SK-N-SH (cell line): Measurements from ENCODE around the gene MPDZ. TPM values are rescaled to one million over a fixed set of nuclear protein-coding genes. Genes with fewer than 3 reads are reported as not detected.

ENCODE experiments used
- CTCF ChIA-PET: fragments of 300-600, 350-600 bp; formaldehyde crosslinking; extraction: SDS; loops from one replicate; lab custom pipeline; 2021; lab: Yijun Ruan, JAX
- POLR2A ChIA-PET: fragments of 350-600 bp; sonication (Branson Sonifier 250); formaldehyde crosslinking; extraction: SDS; loops from one replicate; lab custom pipeline; 2020; ENCODE audit warnings: antibody characterized with exemption, inconsistent platforms; lab: Yijun Ruan, JAX
- DNase-seq: peaks from one replicate; pipeline ENCODE4 v3.0.0; 2012
- H2AFZ ChIP-seq: fragments of 200-600 bp; sonication (generic); 2 replicates; pipeline ENCODE4 v1.8.1; 2016; ENCODE audit warnings: antibody characterized with exemption, mild to moderate bottlenecking, low read depth
- H3F3A ChIP-seq: fragments of 200-600 bp; sonication (generic); replicated peaks from 2 replicates; pipeline ENCODE3; 2016; ENCODE audit warnings: antibody characterized with exemption, mild to moderate bottlenecking; ENCODE audit not compliant: insufficient read depth
- H3K27ac ChIP-seq, 2 experiments: fragments of 200-500 bp in 1 of 2; fragments of 200-600 bp in 1 of 2; sonication (Bioruptor generic) in 1 of 2; sonication (generic), shearing (Covaris generic) in 1 of 2; 2 replicates each; pipeline versions ENCODE4 v1.5.1 to v1.6.1; 2014 to 2016; ENCODE audit warnings: low read depth in 2 of 2, inconsistent platforms in 1 of 2, low read length in 1 of 2, mild to moderate bottlenecking in 1 of 2, mixed read lengths in 1 of 2
- H3K27me3 ChIP-seq: fragments of 200-600 bp; sonication (generic), shearing (Covaris generic); 2 replicates; pipeline ENCODE4 v1.6.1; 2016; ENCODE audit warnings: mixed run types; ENCODE audit not compliant: insufficient read depth
- H3K36me3 ChIP-seq, 2 experiments: fragments of 200-500 bp in 1 of 2; fragments of 200-600 bp in 1 of 2; sonication (Bioruptor generic) in 1 of 2; sonication (generic) in 1 of 2; replicated peaks in 1 of 2; 2 replicates each; pipeline versions ENCODE3 to v1.5.1; 2014 to 2016; ENCODE audit warnings: low read length in 1 of 2, mild to moderate bottlenecking in 1 of 2; ENCODE audit not compliant: insufficient read depth in 2 of 2, control insufficient read depth in 1 of 2
- H3K4me1 ChIP-seq, 2 experiments: fragments of 200-500 bp in 1 of 2; fragments of 200-600 bp in 1 of 2; sonication (Bioruptor generic) in 1 of 2; sonication (generic), shearing (Covaris generic) in 1 of 2; 2 replicates each; pipeline versions ENCODE4 v1.5.1 to v1.6.1; 2014 to 2016; ENCODE audit warnings: low read depth in 1 of 2, low read length in 1 of 2, mixed run types in 1 of 2; ENCODE audit not compliant: insufficient read depth in 2 of 2, control insufficient read depth in 1 of 2
- H3K4me2 ChIP-seq: fragments of 200-600 bp; sonication (generic), shearing (Covaris generic); 2 replicates; pipeline ENCODE4 v1.6.1; 2017; ENCODE audit warnings: mixed run types
- H3K4me3 ChIP-seq, 2 experiments: fragments of 200-500 bp in 1 of 2; fragments of 200-600 bp in 1 of 2; sonication (Bioruptor generic) in 1 of 2; sonication (generic), shearing (Covaris generic) in 1 of 2; 2 replicates each; pipeline versions ENCODE4 v1.5.1 to v1.8.1; 2014 to 2016; ENCODE audit warnings: low read depth in 2 of 2, inconsistent platforms in 1 of 2, low read length in 1 of 2, mild to moderate bottlenecking in 1 of 2, mixed read lengths in 1 of 2, moderate library complexity in 1 of 2
- H3K79me2 ChIP-seq: fragments of 200-600 bp; sonication (generic); 2 replicates; pipeline ENCODE4 v1.8.1; 2017; ENCODE audit warnings: mild to moderate bottlenecking; ENCODE audit not compliant: insufficient read depth
- H3K9ac ChIP-seq: fragments of 200-600 bp; sonication (generic); 2 replicates; pipeline ENCODE4 v1.6.1; 2017; ENCODE audit warnings: mixed run types
- H3K9me2 ChIP-seq: fragments of 200-600 bp; sonication (generic); 2 replicates; pipeline ENCODE4 v1.6.1; 2017; ENCODE audit warnings: mixed run types
- H3K9me3 ChIP-seq: fragments of 200-600 bp; sonication (generic); 2 replicates; pipeline ENCODE4 v1.6.1; 2017; ENCODE audit warnings: mixed run types, mild to moderate bottlenecking, moderate library complexity
- H4K20me1 ChIP-seq: fragments of 200-600 bp; sonication (generic); 2 replicates; pipeline ENCODE4 v1.6.1; 2017; ENCODE audit warnings: mild to moderate bottlenecking, mixed run types; ENCODE audit not compliant: insufficient read depth
- CHD2 ChIP-seq: fragments of 150-350 bp; IDR thresholded peaks from 2 replicates; pipeline ENCODE4 v1.6.1; 2018; ENCODE audit warnings: low read length; ENCODE audit not compliant: partially characterized antibody
- CTCF ChIP-seq: fragments of 200-600 bp; sonication (generic); IDR thresholded peaks from 2 replicates; pipeline ENCODE4 v1.6.1; 2017; ENCODE audit warnings: antibody characterized with exemption, mild to moderate bottlenecking, moderate library complexity
- ELF1 ChIP-seq: IDR thresholded peaks from 2 replicates; pipeline ENCODE4 v1.4.0; 2012
- FOSL2 ChIP-seq: IDR thresholded peaks from 2 replicates; pipeline ENCODE4 v1.4.0; 2012; ENCODE audit warnings: low read depth, mild to moderate bottlenecking, moderate library complexity, borderline replicate concordance
- FOXJ3 ChIP-seq: sonication (generic); formaldehyde crosslinking; IDR thresholded peaks from 2 replicates; pipeline ENCODE4 v1.5.1; 2020; ENCODE audit warnings: mild to moderate bottlenecking, missing genetic modification reagents
- FOXM1 ChIP-seq: IDR thresholded peaks from 2 replicates; pipeline ENCODE4 v1.4.0; 2012; ENCODE audit warnings: low read depth, mild to moderate bottlenecking
- GATA2 ChIP-seq: sonication (generic); formaldehyde crosslinking; IDR thresholded peaks from 2 replicates; pipeline ENCODE4 v1.5.0; 2020; ENCODE audit warnings: mild to moderate bottlenecking, missing genetic modification reagents
- MEF2A ChIP-seq: IDR thresholded peaks from 2 replicates; pipeline ENCODE4 v1.4.0; 2012; ENCODE audit warnings: low read depth, borderline replicate concordance
- MXI1 ChIP-seq: IDR thresholded peaks from 2 replicates; pipeline ENCODE4 v1.6.1; 2012; ENCODE audit warnings: mild to moderate bottlenecking, low read depth, low read length, improper control_type of control experiment
- NRF1 ChIP-seq: IDR thresholded peaks from 2 replicates; pipeline ENCODE4 v1.6.1; 2012; ENCODE audit warnings: low read depth, mild to moderate bottlenecking, low read length
- RCOR1 ChIP-seq: fragments of 150-350 bp; IDR thresholded peaks from 2 replicates; pipeline ENCODE4 v1.6.1; 2017; ENCODE audit warnings: antibody characterized with exemption, low read length
- RFX5 ChIP-seq: IDR thresholded peaks from 2 replicates; pipeline ENCODE4 v1.6.1; 2012; ENCODE audit warnings: mild to moderate bottlenecking, improper control_type of control experiment, low read length
- TCF12 ChIP-seq: IDR thresholded peaks from 2 replicates; pipeline ENCODE4 v1.4.0; 2012
- TEAD4 ChIP-seq: IDR thresholded peaks from 2 replicates; pipeline ENCODE4 v1.4.0; 2012; ENCODE audit warnings: mild to moderate bottlenecking, borderline replicate concordance; ENCODE audit not compliant: insufficient read depth
- USF2 ChIP-seq: fragments of 150-350 bp; IDR thresholded peaks from 2 replicates; pipeline ENCODE4 v1.6.1; 2017; ENCODE audit warnings: antibody characterized with exemption, low read length, low read depth, borderline replicate concordance
- YY1 ChIP-seq: IDR thresholded peaks from 2 replicates; pipeline ENCODE4 v1.4.0; 2012; ENCODE audit warnings: low read depth, mild to moderate bottlenecking
- WGBS: methylation state at CpG from one replicate; pipeline ENCODE4 v1.1.6; 2017; ENCODE audit warnings: low lambda C conversion rate; 5-methylcytosine and 5-hydroxymethylcytosine counted together
- polyA plus RNA-seq, 3 experiments: library from polyadenylated mRNA; depleted of rRNA; stranded (reverse); fragments of >200 nt; gene quantifications; 2 replicates each; pipeline ENCODE4 v1.2.3, GENCODE V29; 2012
- TF ChIP-seq, protein P1 (sequence below): IDR thresholded peaks from 2 replicates; pipeline ENCODE4 v1.4.0; 2012; ENCODE audit warnings: low read depth, borderline replicate concordance

MPDZ gene
- polyA plus RNA-seq, 1 of the 3 experiments (the other 2 are of a cell fraction): 20.5 TPM

GRCh38 chr9:13163287-13163686 is 116.2 kb downstream of the MPDZ start (continued):
- TF ChIP-seq, protein P1, sequence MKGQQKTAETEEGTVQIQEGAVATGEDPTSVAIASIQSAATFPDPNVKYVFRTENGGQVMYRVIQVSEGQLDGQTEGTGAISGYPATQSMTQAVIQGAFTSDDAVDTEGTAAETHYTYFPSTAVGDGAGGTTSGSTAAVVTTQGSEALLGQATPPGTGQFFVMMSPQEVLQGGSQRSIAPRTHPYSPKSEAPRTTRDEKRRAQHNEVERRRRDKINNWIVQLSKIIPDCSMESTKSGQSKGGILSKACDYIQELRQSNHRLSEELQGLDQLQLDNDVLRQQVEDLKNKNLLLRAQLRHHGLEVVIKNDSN: no peak
- TF ChIP-seq GATA2 (CRISPR knock-in tag) (no peak), YY1 (no peak)

DNA sequence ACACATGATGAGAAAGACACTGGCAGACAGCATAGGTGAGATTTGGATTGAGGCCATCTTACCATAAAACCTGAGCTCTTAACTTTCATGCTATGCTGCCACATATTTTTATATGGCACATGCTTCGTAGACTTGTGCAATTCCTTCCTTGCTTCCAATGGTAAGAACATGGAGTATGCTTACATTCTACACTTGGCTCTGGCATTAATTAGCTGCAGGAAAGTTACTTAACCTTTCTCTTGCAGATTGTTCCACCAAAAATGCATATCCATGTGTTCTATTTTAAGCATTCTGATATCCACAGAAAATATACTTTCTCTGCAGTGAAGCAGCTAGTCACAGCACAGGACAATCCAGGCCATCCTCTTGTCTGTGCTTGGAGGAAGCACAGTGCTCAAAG is 119.4 kb downstream of the MPDZ start:
- H3K4me2 ChIP-seq: no peak overlapping the region
- no peaks in the 10 kb centered on the region for H3K9me3 ChIP-seq
- DNase-seq: no peak
- no peaks in the 10 kb centered on the region for H3K27me3 ChIP-seq
- no peak overlapping the region for H3K4me3 ChIP-seq
- H3K79me2 ChIP-seq: no peaks in the 10 kb centered on the region
- H3K27ac ChIP-seq: no peak overlapping the region
- no peak overlapping the region for H3K9ac ChIP-seq
- TF ChIP-seq NRF1: no peak
- TF ChIP-seq RCOR1: no peak
- TF ChIP-seq CTCF: no peak
- TF ChIP-seq ELF1: no peak
- no peak for TF ChIP-seq TEAD4
- TF ChIP-seq FOXJ3 (CRISPR knock-in tag): no peak
- no peak for TF ChIP-seq CHD2
- TF ChIP-seq USF2: no peak
- TF ChIP-seq TCF12: no peak
- TF ChIP-seq, all 33 proteins: peak for 0
- no peaks in the 10 kb centered on the region for H3K9me2 ChIP-seq
- no peaks in the 10 kb centered on the region for H4K20me1 ChIP-seq
- no peak overlapping the region for H2AFZ ChIP-seq
- 88% methylated on average over 1 of the region's 1 CpG for WGBS
- no peaks in the 10 kb centered on the region for H3F3A ChIP-seq
- CTCF ChIA-PET: interaction anchor here (1.5 kb wide), 1 partner anchor 10 kb away, joined by 7 read pairs; no protein-coding TSS in a partner anchor
- POLR2A ChIA-PET: no interaction called here
- H3K4me1 ChIP-seq: no peaks in the 10 kb centered on the region; a peak in 1 of 4 replicates
- peaks cover 14 to 63% of the 10 kb centered on the region in 2 experiments for H3K36me3 ChIP-seq

DNA sequence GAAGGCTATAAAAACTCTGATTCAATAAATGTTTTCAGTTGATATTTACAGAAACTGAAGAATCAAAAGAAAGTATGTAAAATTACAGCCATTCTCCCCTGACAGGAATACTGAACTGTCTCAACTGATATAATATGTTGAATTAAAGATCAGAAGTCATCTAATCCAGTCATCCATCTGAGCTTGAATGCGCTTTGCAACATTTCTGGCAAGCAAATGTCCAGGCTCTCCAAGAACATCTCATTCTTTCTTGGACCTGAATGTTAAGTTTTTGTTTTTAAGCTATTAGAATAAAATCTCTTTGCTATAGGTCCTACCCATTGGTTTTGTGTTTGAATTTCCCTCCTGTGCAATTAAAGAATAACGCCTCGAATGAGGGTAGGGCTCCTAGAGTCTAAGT is 120.5 kb downstream of the MPDZ start:
- H3K9ac ChIP-seq: no peak overlapping the region
- H3K4me3 ChIP-seq: no peak overlapping the region
- H3K9me3 ChIP-seq: no peaks in the 10 kb centered on the region
- no peak for DNase-seq
- no peaks in the 10 kb centered on the region for H3K79me2 ChIP-seq
- no peaks in the 10 kb centered on the region for H4K20me1 ChIP-seq
- H3K36me3 ChIP-seq: peaks cover 13 to 56% of the 10 kb centered on the region in 2 experiments
- no peak overlapping the region for H3K4me2 ChIP-seq
- CTCF ChIA-PET: no interaction called here
- no peaks in the 10 kb centered on the region for H3K27me3 ChIP-seq
- no peaks in the 10 kb centered on the region for H3F3A ChIP-seq
- 77% methylated on average over 3 of the region's 3 CpGs for WGBS
- no peaks in the 10 kb centered on the region for H3K9me2 ChIP-seq
- POLR2A ChIA-PET: no interaction called here
- TF ChIP-seq FOSL2 (no peak), MEF2A (no peak), FOXM1 (no peak), RFX5 (no peak), MXI1 (no peak), TEAD4 (no peak), ELF1 (no peak), RCOR1 (no peak)
- H3K4me1 ChIP-seq: no peaks in the 10 kb centered on the region; a peak in 1 of 4 replicates
- H2AFZ ChIP-seq: no peak overlapping the region
- H3K27ac ChIP-seq: no peak overlapping the region
